ENCODE results near the gene ADH6. TPM values are rescaled to one million over a fixed set of nuclear protein-coding genes. Genes with fewer than 3 reads are reported as not detected.

ADH6 gene
- total RNA-seq, 1 donor from 2014 or later = 5.2 TPM

GRCh38 chr4:99179178-99179577, 39.9 kb downstream of the ADH6 start:
- H3K4me3 Mint-ChIP-seq = no peak overlapping the region
- peaks cover 10% of the 10 kb centered on the region for H3K9me3 Mint-ChIP-seq
- no peaks in the 10 kb centered on the region for H3K4me1 Mint-ChIP-seq (ENCODE audit: unreplicated experiment)
- H3K36me3 Mint-ChIP-seq = peaks cover 9% of the 10 kb centered on the region
- no peak for DNase-seq (ENCODE audit: extremely low spot score, unreplicated experiment)
- TF ChIP-seq, protein P1, sequence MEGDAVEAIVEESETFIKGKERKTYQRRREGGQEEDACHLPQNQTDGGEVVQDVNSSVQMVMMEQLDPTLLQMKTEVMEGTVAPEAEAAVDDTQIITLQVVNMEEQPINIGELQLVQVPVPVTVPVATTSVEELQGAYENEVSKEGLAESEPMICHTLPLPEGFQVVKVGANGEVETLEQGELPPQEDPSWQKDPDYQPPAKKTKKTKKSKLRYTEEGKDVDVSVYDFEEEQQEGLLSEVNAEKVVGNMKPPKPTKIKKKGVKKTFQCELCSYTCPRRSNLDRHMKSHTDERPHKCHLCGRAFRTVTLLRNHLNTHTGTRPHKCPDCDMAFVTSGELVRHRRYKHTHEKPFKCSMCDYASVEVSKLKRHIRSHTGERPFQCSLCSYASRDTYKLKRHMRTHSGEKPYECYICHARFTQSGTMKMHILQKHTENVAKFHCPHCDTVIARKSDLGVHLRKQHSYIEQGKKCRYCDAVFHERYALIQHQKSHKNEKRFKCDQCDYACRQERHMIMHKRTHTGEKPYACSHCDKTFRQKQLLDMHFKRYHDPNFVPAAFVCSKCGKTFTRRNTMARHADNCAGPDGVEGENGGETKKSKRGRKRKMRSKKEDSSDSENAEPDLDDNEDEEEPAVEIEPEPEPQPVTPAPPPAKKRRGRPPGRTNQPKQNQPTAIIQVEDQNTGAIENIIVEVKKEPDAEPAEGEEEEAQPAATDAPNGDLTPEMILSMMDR (conservative IDR thresholded peaks at IDR 0.05) = no peak
- H3K27ac Mint-ChIP-seq = no peak overlapping the region
- H3K27me3 Mint-ChIP-seq = no peaks in the 10 kb centered on the region

DNA sequence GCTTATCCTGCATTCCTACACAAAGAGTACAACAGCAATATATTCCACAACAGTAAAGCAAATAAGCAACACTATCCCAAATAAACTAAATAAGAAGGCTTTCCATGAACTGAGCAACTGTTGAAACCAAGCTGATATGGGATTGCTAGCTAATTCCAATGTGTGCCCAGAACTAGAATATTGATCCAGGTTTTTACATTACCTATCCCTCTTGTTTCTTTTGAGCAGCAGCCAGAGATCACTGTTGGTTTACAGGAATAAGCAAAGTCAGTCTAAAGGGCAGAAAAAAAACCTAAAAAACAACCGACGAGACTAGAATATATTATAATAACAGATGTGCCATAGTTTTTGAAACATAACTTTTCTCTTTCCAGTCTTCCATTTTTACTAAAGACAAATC, 52.5 kb downstream of the ADH6 start:
- DNase-seq (ENCODE audit: extremely low spot score, unreplicated experiment) = no peak
- no peaks in the 10 kb centered on the region for H3K4me1 Mint-ChIP-seq (ENCODE audit: unreplicated experiment)
- no peak overlapping the region for H3K27ac Mint-ChIP-seq
- no peaks in the 10 kb centered on the region for H3K27me3 Mint-ChIP-seq
- TF ChIP-seq, protein P1 (conservative IDR thresholded peaks at IDR 0.05) = no peak
- H3K4me3 Mint-ChIP-seq = no peak overlapping the region
- no peaks in the 10 kb centered on the region for H3K9me3 Mint-ChIP-seq
- peaks cover 4% of the 10 kb centered on the region for H3K36me3 Mint-ChIP-seq

GRCh38 chr4:99165978-99166377, 53.1 kb downstream of the ADH6 start:
- Mint-ChIP-seq H3K36me3 (peaks cover 4% of the 10 kb centered on the region), H3K27me3 (no peaks in the 10 kb centered on the region), H3K27ac (no peak overlapping the region), H3K9me3 (no peaks in the 10 kb centered on the region), H3K4me3 (no peak overlapping the region), H3K4me1 (ENCODE audit: unreplicated experiment) (no peaks in the 10 kb centered on the region)
- no peak for DNase-seq (ENCODE audit: extremely low spot score, unreplicated experiment)
- TF ChIP-seq, protein P1 (conservative IDR thresholded peaks at IDR 0.05) = no peak

DNA sequence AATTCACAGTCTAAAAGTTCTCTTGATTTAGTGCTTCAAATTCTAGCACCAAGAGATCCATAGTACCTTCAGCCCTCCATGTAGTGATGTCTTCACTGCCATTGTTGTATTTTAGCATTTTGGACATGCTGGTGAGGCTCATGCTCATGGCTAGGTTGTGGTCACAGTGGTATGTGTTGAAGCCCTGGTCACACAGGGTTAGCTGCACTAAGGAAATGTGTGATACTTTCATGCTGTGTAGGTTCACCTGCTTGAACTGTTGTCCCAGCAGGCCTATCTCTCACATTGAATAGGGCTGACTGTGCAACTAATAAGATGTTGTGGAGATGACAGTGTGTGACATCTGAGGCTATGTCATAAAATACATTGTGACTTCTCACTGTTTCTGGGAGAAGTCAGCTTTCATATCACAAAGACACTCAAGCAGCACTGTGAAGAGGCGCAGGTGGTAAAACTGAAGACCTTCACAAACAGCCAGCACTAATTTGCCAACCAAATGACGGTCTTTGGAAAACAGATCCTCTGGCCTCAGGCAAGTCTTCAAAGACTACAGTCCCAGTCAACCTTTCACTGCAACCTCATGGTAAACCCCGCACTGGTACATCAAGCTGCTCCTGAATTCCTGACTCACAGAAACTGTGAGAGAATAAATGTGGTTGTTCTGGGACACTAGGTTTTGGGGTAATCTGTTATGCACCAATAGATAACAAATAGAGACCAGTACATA, 57.5 kb downstream of the ADH6 start:
- H3K4me1 Mint-ChIP-seq (ENCODE audit: unreplicated experiment) = no peaks in the 10 kb centered on the region
- H3K4me3 Mint-ChIP-seq = no peak overlapping the region

DNA sequence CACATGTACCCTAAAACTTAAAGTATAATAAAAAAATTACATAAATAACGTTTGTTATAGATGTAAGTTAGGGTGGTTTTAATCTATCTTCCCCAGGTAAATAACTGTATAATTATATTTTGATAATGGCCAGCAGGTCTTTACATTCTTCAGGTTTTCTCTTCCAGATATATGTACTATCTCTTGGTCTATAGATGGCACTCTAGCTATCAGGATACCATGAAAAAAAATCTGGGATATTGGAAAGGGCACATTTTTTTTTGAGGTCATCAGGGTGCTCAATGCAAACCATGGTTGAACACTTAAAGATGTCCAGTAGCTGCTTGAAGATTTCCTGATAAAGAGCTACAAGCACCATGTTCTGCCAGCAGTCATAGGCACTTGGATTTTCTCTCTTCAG, 59.3 kb downstream of the ADH6 start:
- TF ChIP-seq, protein P1 (conservative IDR thresholded peaks at IDR 0.05) = no peak
- H3K9me3 Mint-ChIP-seq = no peaks in the 10 kb centered on the region

More for the DNA sequence above, 57.5 kb downstream of the ADH6 start:
- no peak for DNase-seq (ENCODE audit: extremely low spot score, unreplicated experiment)
- TF ChIP-seq, protein P1 (conservative IDR thresholded peaks at IDR 0.05) = no peak
- no peaks in the 10 kb centered on the region for H3K27me3 Mint-ChIP-seq
- no peaks in the 10 kb centered on the region for H3K9me3 Mint-ChIP-seq
- no peak overlapping the region for H3K27ac Mint-ChIP-seq
- no peaks in the 10 kb centered on the region for H3K36me3 Mint-ChIP-seq

More for the DNA sequence above, 59.3 kb downstream of the ADH6 start:
- no peak overlapping the region for H3K27ac Mint-ChIP-seq
- no peaks in the 10 kb centered on the region for H3K36me3 Mint-ChIP-seq
- no peaks in the 10 kb centered on the region for H3K27me3 Mint-ChIP-seq
- no peak for DNase-seq (ENCODE audit: extremely low spot score, unreplicated experiment)
- H3K4me3 Mint-ChIP-seq = no peak overlapping the region
- no peaks in the 10 kb centered on the region for H3K4me1 Mint-ChIP-seq (ENCODE audit: unreplicated experiment)

Measured in type B pancreatic cell (in vitro differentiated cells).